Measurements from ENCODE around the gene ACBD4.

DNA sequence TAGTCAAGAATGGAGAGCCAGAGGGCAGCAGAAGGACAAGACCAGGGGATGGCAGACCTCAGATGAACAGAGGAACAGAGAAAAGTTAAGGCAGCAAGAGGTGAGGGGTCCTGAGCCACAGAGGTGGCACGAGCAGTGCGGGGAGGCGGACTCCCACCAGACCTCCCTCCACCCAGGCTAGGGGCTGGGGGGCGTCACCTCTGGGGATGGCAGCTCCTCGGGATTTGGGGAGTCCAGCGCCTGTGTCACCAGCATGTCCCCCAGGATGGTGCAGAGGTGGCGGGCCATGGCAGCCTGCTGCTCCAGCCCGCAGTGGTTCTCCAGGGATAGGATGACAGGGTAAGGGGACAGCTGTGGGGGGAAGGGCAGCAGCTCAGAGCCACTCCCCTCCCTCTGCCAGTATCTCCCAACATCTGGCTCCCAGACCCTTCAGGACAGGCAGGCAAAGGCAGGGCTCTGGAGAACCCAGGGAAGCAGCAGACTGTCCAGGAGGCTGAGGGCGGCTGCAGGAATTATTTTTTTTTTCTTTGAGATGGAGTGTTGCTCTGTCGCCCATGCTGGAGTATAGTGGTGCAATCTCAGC is 19.0 kb upstream of the ACBD4 start:
- TF ChIP-seq, protein P1, sequence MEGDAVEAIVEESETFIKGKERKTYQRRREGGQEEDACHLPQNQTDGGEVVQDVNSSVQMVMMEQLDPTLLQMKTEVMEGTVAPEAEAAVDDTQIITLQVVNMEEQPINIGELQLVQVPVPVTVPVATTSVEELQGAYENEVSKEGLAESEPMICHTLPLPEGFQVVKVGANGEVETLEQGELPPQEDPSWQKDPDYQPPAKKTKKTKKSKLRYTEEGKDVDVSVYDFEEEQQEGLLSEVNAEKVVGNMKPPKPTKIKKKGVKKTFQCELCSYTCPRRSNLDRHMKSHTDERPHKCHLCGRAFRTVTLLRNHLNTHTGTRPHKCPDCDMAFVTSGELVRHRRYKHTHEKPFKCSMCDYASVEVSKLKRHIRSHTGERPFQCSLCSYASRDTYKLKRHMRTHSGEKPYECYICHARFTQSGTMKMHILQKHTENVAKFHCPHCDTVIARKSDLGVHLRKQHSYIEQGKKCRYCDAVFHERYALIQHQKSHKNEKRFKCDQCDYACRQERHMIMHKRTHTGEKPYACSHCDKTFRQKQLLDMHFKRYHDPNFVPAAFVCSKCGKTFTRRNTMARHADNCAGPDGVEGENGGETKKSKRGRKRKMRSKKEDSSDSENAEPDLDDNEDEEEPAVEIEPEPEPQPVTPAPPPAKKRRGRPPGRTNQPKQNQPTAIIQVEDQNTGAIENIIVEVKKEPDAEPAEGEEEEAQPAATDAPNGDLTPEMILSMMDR (IDR thresholded peaks at IDR 0.05 in 4 of 5, conservative IDR thresholded peaks at IDR 0.05 in 1 of 5) = no peak
- no peak for TF ChIP-seq POLR2A (IDR thresholded peaks at IDR 0.05)

Data from gastrocnemius medialis (tissue), 4 donors.